CD4-positive, alpha-beta T cell treated with Interleukin-17A for 1 hour (primary cell): ENCODE results near the gene PCDHB11.
A peak's percentile ranks its signal among the peaks of the same experiment; 100 is the strongest.
"Not testable (repeated sequence)": the region's sequence is repeated elsewhere in the genome, so short reads cannot be mapped to it uniquely, and the experiment has no call there.

Experiments
- DNase-seq: peaks from one replicate; pipeline ENCODE4 v3.0.0-alpha.2; 2020

PCDHB11 gene

GRCh38 chr5:141199359-141200235 lies at the start of gene PCDHB11:
Gene PCDHB11, plus strand, starts transcription at chr5:141199627. Its CDS starts 148 bp downstream, at chr5:141199775.
- DNase-seq: no peak

DNA sequence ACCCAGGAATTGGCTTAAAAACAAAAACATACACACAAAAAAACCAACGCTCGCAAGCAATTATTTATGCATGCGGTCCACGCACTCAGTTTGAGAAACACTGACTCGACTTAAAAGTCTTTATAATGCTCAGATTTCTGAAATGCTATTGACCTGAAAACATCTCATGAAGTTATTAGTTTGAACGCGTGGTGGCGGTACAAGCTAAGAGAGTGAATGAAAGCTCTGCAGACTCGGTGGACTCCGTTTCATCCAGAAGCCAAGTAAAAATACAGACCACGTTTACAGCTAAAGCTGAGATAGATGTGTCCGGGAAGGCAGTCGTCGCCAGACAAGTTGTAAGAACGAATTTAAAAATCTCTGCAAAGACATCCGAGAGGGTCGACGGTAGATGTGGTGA lies 49.6 kb upstream of the PCDHB11 start, which contains the start of gene PCDHB6:
PCDHB6 (plus strand) TSS at position 246 of the 400 bp plus-strand sequence. CDS start 201 bp downstream, outside the sequence.
- DNase-seq: no peak

DNA sequence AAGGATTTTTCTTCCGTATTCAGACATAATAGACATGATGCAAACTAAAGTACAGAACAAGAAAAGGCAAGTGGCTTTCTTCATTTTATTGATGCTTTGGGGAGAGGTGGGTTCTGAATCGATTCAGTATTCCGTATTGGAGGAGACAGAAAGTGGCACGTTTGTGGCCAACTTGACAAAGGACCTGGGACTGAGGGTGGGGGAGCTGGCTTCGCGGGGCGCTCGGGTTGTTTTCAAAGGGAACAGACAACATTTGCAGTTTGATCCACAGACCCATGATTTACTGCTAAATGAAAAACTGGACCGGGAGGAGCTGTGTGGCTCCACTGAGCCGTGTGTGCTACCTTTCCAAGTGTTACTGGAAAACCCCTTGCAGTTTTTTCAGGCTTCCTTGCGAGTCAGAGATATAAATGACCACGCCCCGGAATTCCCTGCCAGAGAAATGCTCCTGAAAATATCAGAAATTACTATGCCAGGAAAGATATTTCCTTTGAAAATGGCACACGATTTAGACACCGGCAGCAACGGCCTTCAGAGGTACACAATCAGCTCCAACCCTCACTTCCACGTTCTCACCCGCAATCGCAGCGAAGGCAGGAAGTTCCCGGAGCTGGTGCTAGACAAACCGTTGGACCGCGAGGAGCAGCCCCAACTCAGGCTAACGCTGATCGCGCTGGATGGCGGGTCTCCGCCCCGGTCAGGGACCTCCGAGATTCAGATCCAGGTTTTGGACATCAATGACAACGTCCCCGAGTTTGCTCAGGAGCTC lies 49.0 kb upstream of the PCDHB11 start:
- DNase-seq: no peak

DNA sequence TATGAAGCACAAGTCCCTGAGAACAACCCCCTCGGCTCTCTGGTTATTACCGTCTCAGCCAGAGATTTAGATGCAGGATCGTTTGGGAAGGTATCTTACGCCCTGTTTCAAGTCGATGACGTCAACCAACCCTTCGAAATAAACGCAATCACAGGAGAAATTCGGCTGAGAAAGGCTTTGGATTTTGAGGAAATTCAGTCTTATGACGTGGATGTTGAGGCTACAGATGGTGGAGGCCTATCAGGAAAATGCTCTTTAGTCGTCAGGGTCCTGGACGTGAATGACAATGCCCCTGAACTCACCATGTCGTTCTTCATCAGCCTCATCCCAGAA lies 48.5 kb upstream of the PCDHB11 start:
- DNase-seq: no peak

- not testable (repeated sequence) for DNase-seq
Observed at GRCh38 chr5:141151632-141152031, 47.8 kb upstream of the PCDHB11 start.

GRCh38 chr5:141152096-141152495 lies 47.3 kb upstream of the PCDHB11 start:
- not testable (repeated sequence) for DNase-seq

GRCh38 chr5:141155540-141156374 lies 43.7 kb upstream of the PCDHB11 start:
- DNase-seq: no peak

DNA sequence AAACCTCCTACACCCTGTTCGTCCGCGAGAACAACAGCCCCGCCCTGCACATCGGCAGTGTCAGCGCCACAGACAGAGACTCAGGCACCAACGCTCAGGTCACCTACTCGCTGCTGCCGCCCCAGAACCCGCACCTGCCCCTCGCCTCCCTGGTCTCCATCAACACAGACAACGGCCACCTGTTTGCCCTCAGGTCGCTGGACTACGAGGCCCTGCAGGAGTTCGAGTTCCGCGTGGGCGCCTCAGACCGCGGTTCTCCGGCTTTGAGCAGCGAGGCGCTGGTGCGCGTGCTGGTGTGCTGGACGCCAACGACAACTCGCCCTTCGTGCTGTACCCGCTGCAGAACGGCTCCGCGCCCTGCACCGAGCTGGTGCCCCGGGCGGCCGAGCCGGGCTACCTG lies 42.1 kb upstream of the PCDHB11 start:
- not testable (repeated sequence) for DNase-seq

DNA sequence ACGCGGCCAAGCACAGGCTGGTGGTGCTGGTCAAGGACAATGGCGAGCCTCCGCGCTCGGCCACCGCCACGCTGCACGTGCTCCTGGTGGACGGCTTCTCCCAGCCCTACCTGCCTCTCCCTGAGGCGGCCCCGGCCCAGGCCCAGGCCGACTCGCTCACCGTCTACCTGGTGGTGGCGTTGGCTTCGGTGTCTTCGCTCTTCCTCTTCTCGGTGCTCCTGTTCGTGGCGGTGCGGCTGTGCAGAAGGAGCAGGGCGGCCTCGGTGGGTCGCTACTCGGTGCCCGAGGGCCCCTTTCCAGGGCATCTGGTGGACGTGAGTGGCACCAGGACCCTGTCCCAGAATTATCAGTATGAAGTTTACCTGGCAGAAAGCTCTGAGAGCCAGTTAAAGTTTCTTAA lies 41.5 kb upstream of the PCDHB11 start:
- not testable (repeated sequence) for DNase-seq

- DNase-seq: peak; percentile 27
Observed at GRCh38 chr5:141172381-141173204, 26.8 kb upstream of the PCDHB11 start, which contains the start of gene PCDHB7. Gene PCDHB7, plus strand, starts transcription at chr5:141172644. Its CDS starts 192 bp downstream, at chr5:141172836.

- not testable (repeated sequence) for DNase-seq
Observed at GRCh38 chr5:141174291-141175104, 24.9 kb upstream of the PCDHB11 start.

GRCh38 chr5:141175933-141176332 lies 23.5 kb upstream of the PCDHB11 start:
- DNase-seq: no peak

- DNase-seq: not testable (repeated sequence)
Observed at GRCh38 chr5:141177577-141178191, 21.7 kb upstream of the PCDHB11 start, which contains the start of gene PCDHB8. Gene PCDHB8, plus strand, starts transcription at chr5:141177790. Its CDS starts 245 bp downstream, at chr5:141178035.

- DNase-seq: not testable (repeated sequence)
Observed at GRCh38 chr5:141179371-141179770, 20.1 kb upstream of the PCDHB11 start.

- not testable (repeated sequence) for DNase-seq
Observed at GRCh38 chr5:141179876-141180275, 19.6 kb upstream of the PCDHB11 start.

GRCh38 chr5:141180313-141180712 lies 19.1 kb upstream of the PCDHB11 start:
- DNase-seq: no peak

- no peak for DNase-seq
Observed at GRCh38 chr5:141182248-141182647, 17.2 kb upstream of the PCDHB11 start, which contains the start of gene PCDHB16. Gene PCDHB16, plus strand, starts transcription at chr5:141182387. Its CDS starts 173 bp downstream, at chr5:141182560.

DNA sequence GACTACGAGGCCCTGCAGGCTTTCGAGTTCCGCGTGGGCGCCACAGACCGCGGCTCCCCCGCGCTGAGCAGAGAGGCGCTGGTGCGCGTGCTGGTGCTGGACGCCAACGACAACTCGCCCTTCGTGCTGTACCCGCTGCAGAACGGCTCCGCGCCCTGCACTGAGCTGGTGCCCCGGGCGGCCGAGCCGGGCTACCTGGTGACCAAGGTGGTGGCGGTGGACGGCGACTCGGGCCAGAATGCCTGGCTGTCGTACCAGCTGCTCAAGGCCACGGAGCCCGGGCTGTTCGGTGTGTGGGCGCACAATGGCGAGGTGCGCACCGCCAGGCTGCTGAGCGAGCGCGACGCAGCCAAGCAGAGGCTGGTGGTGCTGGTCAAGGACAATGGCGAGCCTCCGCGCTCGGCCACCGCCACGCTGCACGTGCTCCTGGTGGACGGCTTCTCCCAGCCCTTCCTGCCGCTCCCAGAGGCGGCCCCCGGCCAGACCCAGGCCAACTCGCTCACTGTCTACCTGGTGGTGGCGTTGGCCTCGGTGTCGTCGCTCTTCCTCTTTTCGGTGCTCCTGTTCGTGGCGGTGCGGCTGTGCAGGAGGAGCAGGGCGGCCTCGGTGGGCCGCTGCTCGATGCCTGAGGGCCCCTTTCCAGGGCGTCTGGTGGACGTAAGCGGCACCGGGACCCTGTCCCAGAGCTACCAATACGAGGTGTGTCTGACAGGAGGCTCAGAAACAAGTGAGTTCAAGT lies 15.1 kb upstream of the PCDHB11 start:
- not testable (repeated sequence) for DNase-seq

DNA sequence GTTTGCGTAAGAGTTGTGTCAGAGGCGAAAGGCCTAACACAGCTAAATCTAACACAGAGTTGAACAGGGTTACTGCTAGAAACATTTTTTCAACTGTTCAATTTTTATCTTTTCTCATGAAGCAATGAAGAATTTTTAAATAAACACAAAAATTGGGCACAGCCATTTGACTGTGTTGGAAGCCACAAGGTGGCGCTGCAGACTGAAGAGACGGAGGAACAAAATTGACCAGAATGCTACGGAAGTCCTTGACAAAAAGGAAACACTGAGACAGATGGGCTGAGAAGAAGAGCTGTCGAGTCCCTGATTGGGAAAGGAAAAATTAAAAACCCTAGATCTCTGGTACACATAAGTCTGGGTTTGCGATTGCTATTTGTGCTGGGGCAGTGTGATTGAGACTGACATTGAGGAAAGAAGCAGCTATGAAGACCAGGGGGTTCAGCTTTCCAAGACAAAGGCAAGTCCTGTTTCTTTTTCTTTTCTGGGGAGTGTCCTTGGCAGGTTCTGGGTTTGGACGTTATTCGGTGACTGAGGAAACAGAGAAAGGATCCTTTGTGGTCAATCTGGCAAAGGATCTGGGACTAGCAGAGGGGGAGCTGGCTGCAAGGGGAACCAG lies 12.4 kb upstream of the PCDHB11 start, which contains the start of gene PCDHB9:
PCDHB9 (plus strand) TSS at position 265 of the 616 bp plus-strand sequence; CDS start at position 423, 158 bp downstream.
- DNase-seq: peak; percentile 39
